HG03196 (cell line): ENCODE results near the gene NTM.
A peak's percentile ranks its signal among the peaks of the same experiment; 100 is the strongest.

Experiments used
- ATAC-seq: cut with Tn5 transposase; IDR thresholded peaks from one replicate; pipeline ENCODE4 v1.9.1; 2021; ENCODE audit not compliant: unreplicated experiment

The NTM gene

GRCh38 chr11:131372234-131372962 is 2.0 kb downstream of the NTM start:
- ATAC-seq, result no peak

- ATAC-seq, result no peak
Measured at GRCh38 chr11:131373095-131373725, 2.8 kb downstream of the NTM start.

GRCh38 chr11:131373756-131374155 is 3.3 kb downstream of the NTM start:
- ATAC-seq, result no peak

GRCh38 chr11:131375421-131375820 is 5.0 kb downstream of the NTM start:
- no peak for ATAC-seq

GRCh38 chr11:131375915-131376314 is 5.5 kb downstream of the NTM start:
- no peak for ATAC-seq

GRCh38 chr11:131378931-131379330 is 8.5 kb downstream of the NTM start:
- peak; percentile 72 for ATAC-seq

- ATAC-seq, result no peak
Measured at GRCh38 chr11:131385763-131386390, 15.5 kb downstream of the NTM start.

- no peak for ATAC-seq
Measured at GRCh38 chr11:131386408-131386807, 16.0 kb downstream of the NTM start.

GRCh38 chr11:131388030-131388429 is 17.6 kb downstream of the NTM start:
- ATAC-seq, result no peak

- ATAC-seq, result no peak
Measured at GRCh38 chr11:131389582-131389981, 19.2 kb downstream of the NTM start.

GRCh38 chr11:131391176-131391575 is 20.8 kb downstream of the NTM start:
- no peak for ATAC-seq

- no peak for ATAC-seq
Measured at GRCh38 chr11:131392528-131393255, 22.3 kb downstream of the NTM start.

- no peak for ATAC-seq
Measured at GRCh38 chr11:131393691-131394090, 23.3 kb downstream of the NTM start.

GRCh38 chr11:131397675-131398074 is 27.3 kb downstream of the NTM start:
- no peak for ATAC-seq

GRCh38 chr11:131402040-131402439 is 31.6 kb downstream of the NTM start:
- no peak for ATAC-seq

GRCh38 chr11:131404010-131404409 is 33.6 kb downstream of the NTM start:
- no peak for ATAC-seq

- no peak for ATAC-seq
Measured at GRCh38 chr11:131408025-131408640, 37.7 kb downstream of the NTM start.

- ATAC-seq, result no peak
Measured at GRCh38 chr11:131409345-131409744, 38.9 kb downstream of the NTM start.

GRCh38 chr11:131411636-131412035 is 41.2 kb downstream of the NTM start:
- no peak for ATAC-seq

- no peak for ATAC-seq
Measured at GRCh38 chr11:131412061-131412460, 41.6 kb downstream of the NTM start.

- no peak for ATAC-seq
Measured at GRCh38 chr11:131413217-131413616, 42.8 kb downstream of the NTM start.
